ENCODE data around the gene NUCKS1. TPM values are rescaled to one million over a fixed set of nuclear protein-coding genes. Genes with fewer than 3 reads are reported as not detected.

Gene NUCKS1
- polyA plus RNA-seq, 3 donors: 4.2 to 4.9 (median 4.2) TPM

GRCh38 chr1:205769641-205770365 lies 19.8 kb upstream of the NUCKS1 start:
- peaks cover 0 to 2% (median 0%) of the 10 kb centered on the region in 3 donors for H3K27me3 Mint-ChIP-seq (ENCODE audit: low read depth in 3 of 3)
- H3K9me3 Mint-ChIP-seq: no peaks in the 10 kb centered on the region
- Histone ChIP-seq H3K9ac (ENCODE audit: insufficient read depth, low read length, poor library complexity, severe bottlenecking) (no peak overlapping the region), H3K4me3 (replicated peaks in 1 of 3; ENCODE audit: low read depth in 2 of 3, low read length in 3 of 3) (no peak overlapping the region), H3K27ac (ENCODE audit: low read depth in 1 of 2, low read length in 2 of 2) (no peak overlapping the region), H3K4me1 (ENCODE audit: control insufficient read depth in 1 of 2, insufficient read depth in 2 of 2, low read length in 2 of 2) (peaks cover 9 to 13% of the 10 kb centered on the region in 2 donors), H2AFZ (ENCODE audit: insufficient read depth, low read depth, low read length, poor library complexity, severe bottlenecking) (no peak overlapping the region), H3K79me2 (ENCODE audit: insufficient read depth, low read length) (peaks cover 19% of the 10 kb centered on the region), H3K9me3 (replicated peaks in 1 of 2; ENCODE audit: control insufficient read depth in 1 of 2, insufficient read depth in 1 of 2, low read length in 2 of 2) (no peaks in the 10 kb centered on the region), H4K20me1 (ENCODE audit: insufficient read depth, low read length) (no peaks in the 10 kb centered on the region), H3K36me3 (replicated peaks in 1 of 2; ENCODE audit: control insufficient read depth in 1 of 2, insufficient read depth in 2 of 2, low read length in 2 of 2) (peaks cover 23 to 54% of the 10 kb centered on the region in 2 donors), H3K27me3 (ENCODE audit: control insufficient read depth in 2 of 2, insufficient read depth in 2 of 2, low read length in 2 of 2) (no peaks in the 10 kb centered on the region), H3K4me2 (replicated peaks; ENCODE audit: extremely low read depth, low read length, poor library complexity, severe bottlenecking) (no peak overlapping the region)
- WGBS (ENCODE audit: insufficient coverage): 100% methylated on average over 5 of the region's 8 CpGs
- peaks cover 16% of the 10 kb centered on the region for H3K4me1 Mint-ChIP-seq
- intact Hi-C loops (cut with micrococcal nuclease): no loop called here
- no peak overlapping the region for H3K4me3 Mint-ChIP-seq
- no peak for DNase-seq
- no peak overlapping the region for H3K27ac Mint-ChIP-seq
- TF ChIP-seq CTCF (IDR thresholded peaks at IDR 0.05): no peak
- H3K36me3 Mint-ChIP-seq: peaks cover 61% of the 10 kb centered on the region in 2 donors

GRCh38 chr1:205767248-205767647 lies 17.3 kb upstream of the NUCKS1 start:
- Histone ChIP-seq H3K79me2 (ENCODE audit: insufficient read depth, low read length) (no peaks in the 10 kb centered on the region), H3K4me1 (ENCODE audit: control insufficient read depth in 1 of 2, insufficient read depth in 2 of 2, low read length in 2 of 2) (no peaks in the 10 kb centered on the region), H3K9ac (ENCODE audit: insufficient read depth, low read length, poor library complexity, severe bottlenecking) (no peak overlapping the region), H3K4me3 (replicated peaks in 1 of 3; ENCODE audit: low read depth in 2 of 3, low read length in 3 of 3) (no peak overlapping the region), H2AFZ (ENCODE audit: insufficient read depth, low read depth, low read length, poor library complexity, severe bottlenecking) (no peak overlapping the region), H4K20me1 (ENCODE audit: insufficient read depth, low read length) (no peaks in the 10 kb centered on the region), H3K9me3 (replicated peaks in 1 of 2; ENCODE audit: control insufficient read depth in 1 of 2, insufficient read depth in 1 of 2, low read length in 2 of 2) (no peaks in the 10 kb centered on the region), H3K27me3 (ENCODE audit: control insufficient read depth in 2 of 2, insufficient read depth in 2 of 2, low read length in 2 of 2) (no peaks in the 10 kb centered on the region), H3K4me2 (replicated peaks; ENCODE audit: extremely low read depth, low read length, poor library complexity, severe bottlenecking) (no peak overlapping the region), H3K27ac (ENCODE audit: low read depth in 1 of 2, low read length in 2 of 2) (no peak overlapping the region), H3K36me3 (replicated peaks in 1 of 2; ENCODE audit: control insufficient read depth in 1 of 2, insufficient read depth in 2 of 2, low read length in 2 of 2) (peaks cover 23 to 60% of the 10 kb centered on the region in 2 donors)
- no peak for TF ChIP-seq CTCF (IDR thresholded peaks at IDR 0.05)
- Mint-ChIP-seq H3K9me3 (no peaks in the 10 kb centered on the region), H3K36me3 (peaks cover 52 to 62% of the 10 kb centered on the region in 2 donors), H3K4me3 (no peak overlapping the region), H3K27ac (no peak overlapping the region), H3K27me3 (ENCODE audit: low read depth in 3 of 3) (peaks cover 0 to 2% (median 0%) of the 10 kb centered on the region in 3 donors), H3K4me1 (peaks cover 3% of the 10 kb centered on the region)
- no CpG with 5 or more reads among the region's 3 CpGs for WGBS (ENCODE audit: insufficient coverage)
- intact Hi-C loops (cut with micrococcal nuclease): no loop called here
- no peak for DNase-seq
